Measurements from ENCODE around the gene TACR1.

TACR1 gene

GRCh38 chr2:75045526-75046050, 153.7 kb downstream of the TACR1 start:
- DNase-seq = no peak

DNA sequence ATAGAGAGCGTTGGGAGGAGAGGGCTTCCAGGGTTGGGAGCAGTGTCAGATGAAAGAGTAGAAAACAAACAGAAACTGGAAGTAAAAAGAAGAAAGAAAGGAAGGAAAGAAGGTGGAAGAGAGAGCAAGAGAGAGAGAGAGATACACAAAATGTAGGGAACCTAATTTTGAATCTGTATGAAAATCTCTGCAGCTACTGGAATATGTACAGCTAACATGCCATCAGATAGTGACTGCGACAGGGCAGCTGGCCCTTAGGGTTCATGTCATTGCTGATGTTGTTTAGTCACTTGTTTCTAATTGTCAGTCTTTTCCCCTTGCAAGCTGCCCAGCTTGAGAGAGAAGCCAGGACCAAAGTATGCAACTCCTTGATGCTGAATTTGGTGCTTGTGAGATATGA, 155.0 kb downstream of the TACR1 start:
- no peak for DNase-seq

- no peak for DNase-seq
Measured at GRCh38 chr2:75042823-75043222, 156.5 kb downstream of the TACR1 start.

DNA sequence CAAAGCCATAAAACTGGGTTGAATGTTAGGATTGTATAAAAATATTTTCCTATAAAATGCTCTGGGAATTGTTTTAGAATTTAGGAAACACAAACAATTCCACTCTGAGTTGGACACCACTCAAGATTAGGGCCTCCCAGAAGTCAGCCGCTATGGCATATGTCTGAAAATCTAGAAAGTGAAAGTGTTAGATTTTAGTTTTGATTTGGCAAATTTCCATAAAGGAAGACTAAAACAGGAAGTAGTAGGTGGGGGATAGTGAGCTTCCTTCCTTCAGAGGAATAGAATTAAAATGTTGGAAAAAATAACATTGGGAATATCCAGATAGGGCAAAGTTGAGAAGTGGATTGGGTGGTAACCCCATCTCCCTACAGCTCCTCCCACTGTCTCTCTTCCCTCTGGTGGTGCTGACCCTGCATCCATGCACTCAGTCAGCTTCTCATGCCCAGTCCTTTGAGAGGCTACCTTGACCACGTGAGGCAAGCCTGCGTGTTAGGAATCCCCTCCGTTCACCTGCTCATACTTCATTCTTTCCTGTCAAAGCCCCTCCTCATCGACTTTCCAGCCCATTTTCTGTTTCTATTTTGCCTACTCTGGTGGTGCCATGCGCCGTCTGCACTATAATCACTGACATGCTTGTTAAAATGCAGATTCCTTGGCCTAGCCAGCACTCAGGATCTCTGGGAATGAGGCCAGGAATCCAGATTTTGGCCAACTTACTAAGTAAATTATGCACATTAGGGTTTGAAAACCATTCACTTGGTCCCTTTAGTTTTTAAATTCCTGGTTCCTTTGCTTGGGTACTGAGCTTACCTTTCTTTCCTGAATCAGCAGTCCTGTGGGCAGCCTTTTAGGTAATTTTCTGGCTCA, 157.4 kb downstream of the TACR1 start:
- no peak for DNase-seq

DNA sequence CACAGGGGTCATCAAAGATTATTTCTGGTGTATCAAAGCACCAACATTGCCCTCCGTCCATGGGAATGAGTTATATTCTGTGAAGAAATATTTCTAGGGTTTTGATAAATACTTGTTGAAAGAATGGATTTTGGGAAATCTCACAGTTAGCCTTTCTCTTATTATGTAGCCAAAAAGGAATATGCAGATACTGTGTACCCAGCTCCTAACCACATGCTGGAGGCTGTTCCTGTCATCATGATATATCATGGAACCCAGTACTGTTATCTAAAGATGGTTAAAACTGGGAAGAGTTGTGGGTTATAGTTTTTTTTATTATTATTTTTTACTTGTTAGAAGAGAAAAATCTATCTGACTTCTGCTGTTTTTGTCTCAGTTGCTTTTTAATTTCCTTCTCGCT, 158.1 kb downstream of the TACR1 start:
- no peak for DNase-seq

DNA sequence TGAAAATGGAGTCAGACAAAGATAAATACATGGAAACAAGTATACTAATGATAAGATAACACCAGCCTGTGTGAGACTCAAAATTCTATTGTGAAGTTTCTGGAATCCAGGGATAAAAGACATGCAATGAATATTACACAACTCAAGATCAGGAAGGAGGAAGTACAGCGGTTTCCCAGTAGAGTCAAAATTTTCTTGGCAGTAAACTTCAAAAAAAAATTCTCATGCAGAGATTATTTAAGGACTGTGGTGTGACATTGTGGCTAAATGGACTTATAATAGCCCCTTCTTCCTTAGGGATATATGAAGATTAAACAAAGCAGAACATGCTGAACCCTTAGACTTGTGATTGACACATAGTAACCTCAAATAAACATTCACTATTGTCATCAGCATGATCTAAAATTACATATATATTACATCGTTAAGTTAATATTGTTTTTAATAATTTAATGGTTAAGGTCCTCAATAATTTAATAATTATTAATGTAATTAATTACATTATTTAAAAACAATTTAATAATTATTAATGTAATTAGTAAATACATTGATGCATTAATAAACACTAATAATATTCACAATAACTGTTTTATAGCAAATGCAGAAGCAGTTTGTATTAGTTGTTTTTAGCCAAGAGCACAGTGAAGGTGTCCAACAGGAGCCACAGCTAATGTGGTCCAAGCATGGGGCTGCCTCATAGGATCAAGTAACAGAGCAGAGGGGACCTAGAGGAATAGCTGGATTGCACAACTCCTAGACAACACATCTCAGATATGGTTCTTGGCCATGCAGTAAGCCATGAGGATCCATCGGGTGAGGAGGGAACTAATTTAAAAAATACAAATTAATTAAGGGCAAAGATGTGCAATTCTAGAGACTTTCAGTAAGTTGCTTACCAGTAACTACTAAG, 163.6 kb downstream of the TACR1 start:
- no peak for DNase-seq

DNA sequence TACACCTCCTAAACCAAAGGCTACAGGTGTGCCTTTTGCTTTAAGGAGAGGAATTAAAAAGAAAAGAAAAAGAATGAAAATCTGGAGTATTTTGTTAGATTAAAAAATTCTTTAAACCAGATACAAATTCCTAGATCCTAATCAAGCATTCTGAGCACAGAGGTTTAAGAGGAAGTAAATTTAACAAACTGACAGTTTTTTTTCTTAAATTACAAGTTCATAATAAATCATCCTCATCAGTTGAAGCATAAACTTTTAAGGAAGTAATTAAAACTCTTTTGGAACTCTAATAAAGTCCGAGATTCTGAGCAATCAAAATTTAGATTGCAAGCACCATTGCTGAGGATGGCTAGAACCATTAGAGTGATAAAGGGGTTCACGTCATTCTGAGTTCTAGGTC, 165.8 kb downstream of the TACR1 start:
- no peak for DNase-seq

DNA sequence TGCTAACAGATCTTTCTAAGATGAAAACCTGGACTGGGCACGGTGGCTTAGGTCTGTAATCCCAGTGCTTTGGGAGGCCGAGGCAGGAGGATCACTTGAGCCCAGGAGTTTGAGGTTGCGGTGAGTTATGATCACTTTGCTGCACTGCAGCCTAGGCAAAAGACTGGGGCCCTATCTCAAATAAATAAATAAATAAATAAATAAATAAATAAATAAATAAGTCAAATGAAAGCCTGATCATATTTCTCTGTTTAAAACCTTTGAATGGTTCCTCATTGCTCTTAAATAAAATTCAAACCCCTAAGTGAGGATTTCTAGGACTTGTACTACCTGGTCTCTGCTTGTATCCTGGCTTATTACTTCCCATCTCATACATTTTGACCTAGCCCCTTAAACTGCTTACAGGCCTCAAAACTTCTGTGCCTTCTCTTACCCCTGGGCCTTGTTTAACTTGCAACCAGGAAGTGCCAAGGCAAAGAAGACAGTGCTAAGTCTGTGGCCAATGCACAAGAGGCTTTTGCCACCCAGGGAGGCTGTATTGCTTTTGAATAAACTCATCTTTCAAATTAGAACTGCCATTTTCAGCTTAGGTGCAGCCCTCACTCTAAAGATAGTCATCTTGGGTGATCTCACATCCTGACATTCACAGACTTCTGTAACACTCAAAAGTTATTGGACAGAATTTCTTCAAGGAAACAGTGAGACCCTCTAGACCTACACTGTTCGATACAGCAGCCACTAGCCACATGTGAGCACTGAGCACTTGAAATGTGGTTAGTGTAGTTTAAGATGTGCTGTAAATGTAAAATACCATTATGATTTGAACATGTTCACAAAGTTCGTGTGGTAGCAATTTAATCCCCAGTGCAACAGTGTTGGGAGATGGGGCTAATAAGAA, 167.2 kb downstream of the TACR1 start:
- DNase-seq = no peak

- DNase-seq = no peak
Measured at GRCh38 chr2:75031171-75031570, 168.1 kb downstream of the TACR1 start.

DNA sequence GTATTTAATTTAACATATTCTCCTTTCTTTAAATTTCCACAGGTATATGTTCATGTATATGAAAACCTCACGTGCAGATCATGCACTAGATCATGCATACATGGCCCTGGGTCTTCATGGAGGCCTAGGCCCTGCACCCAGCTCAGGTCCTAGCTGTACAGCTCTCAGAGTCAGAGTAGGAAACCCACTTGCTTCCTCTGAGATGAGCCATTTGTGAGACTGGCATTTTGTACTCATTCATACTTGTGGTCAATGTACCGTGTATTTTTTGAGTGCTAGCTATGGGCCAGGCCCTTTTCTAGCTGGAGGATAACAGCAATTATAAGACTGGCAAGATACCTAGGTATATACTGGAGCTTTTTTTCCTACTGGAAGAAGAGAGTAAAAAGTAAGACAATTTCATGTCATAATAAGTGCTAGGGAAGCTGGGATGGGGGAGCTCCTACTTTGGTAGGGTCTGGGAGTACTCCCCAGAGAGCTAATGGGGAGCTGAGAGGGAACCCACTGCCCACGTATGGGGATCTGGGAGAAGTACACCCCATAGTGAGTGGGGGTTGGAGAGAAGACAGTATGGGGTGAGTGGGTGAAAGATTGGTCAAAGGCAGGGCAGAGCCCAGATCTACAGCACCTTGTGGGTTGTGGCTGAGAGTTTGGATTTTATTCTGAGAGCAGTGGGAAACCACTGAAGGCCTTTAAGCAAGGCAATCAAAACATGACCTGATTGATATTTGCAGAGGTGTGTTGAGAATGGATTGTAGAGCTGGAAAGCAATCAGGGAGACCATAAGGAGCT, 168.9 kb downstream of the TACR1 start:
- no peak for DNase-seq

- DNase-seq = no peak
Measured at GRCh38 chr2:75027886-75028285, 171.4 kb downstream of the TACR1 start.

GRCh38 chr2:75025633-75026380, 173.5 kb downstream of the TACR1 start:
- no peak for DNase-seq

DNA sequence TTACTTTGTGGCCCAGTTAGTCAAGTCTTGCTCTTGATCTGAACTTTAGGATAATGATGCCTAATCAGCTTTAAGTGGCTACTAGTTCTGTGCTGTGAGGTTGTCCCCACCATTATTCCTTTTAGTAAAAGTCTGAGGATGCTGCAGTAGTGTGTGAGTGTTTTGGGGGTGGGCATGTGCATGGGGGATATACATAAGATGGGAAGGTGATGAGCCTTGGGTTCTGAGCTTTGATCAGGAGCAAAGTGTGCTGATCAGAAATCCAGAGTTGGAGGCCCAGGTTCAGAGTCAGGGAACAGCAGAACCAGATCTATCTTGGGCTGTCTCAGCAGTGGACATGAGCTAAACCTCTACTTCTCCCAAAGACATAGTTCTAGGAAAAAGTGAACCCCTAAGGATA, 174.1 kb downstream of the TACR1 start:
- no peak for DNase-seq

DNA sequence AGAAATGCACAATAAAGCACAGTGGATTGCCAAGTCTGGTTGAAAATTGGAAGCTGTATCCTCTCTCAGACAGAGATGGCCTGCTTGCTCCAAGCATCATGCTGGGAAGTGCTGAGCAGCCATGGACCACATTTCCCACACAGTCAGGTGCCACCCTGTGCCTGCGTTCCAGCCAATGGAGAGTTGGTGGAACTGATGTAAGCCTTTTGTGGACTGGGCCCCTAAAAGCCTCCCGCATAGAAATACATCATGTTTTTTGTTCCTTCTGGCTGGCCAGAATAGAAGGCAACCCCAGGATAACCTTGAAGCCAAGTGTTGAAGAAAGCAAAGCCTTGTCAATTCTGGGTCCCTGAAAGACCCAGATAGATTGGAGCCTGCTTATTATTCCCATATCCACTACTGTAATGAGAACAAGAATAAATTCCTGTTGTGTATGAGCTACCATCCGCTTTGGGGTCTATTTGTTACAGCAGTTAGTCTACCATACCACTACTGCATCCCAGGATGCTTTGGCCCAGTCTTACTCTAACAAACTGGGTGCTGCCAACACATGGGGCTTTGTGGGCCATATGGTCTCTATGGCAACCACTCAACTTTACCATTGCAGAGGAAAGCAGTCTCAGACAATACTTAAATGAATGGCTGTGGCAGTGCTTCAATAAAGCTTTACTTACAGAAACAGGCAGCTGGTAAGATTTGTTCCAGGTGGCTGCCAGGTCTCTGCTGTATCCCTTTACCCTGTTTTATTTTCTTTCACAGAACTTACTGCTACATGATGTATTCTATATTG, 175.5 kb downstream of the TACR1 start:
- DNase-seq = no peak

GRCh38 chr2:75022516-75022915, 176.8 kb downstream of the TACR1 start:
- DNase-seq = no peak

DNA sequence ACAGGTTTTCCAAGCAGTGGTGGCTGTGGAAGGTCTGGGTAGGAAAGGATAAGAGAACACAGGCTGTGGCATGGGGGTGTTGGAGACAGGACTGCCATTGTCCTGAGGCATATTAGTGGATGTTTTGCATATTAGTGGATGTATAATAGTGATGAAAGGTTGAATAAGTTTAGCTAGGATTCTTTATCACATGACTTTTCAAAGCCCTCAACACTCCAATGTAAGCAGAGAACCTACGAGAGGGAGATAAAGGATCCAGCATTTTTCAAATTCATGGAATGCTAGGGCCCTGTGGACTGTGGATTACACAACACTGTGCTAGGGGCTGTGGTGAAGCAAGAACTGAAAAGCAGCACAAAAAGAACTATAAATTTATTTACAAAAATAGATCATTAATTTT, 177.6 kb downstream of the TACR1 start:
- no peak for DNase-seq

DNA sequence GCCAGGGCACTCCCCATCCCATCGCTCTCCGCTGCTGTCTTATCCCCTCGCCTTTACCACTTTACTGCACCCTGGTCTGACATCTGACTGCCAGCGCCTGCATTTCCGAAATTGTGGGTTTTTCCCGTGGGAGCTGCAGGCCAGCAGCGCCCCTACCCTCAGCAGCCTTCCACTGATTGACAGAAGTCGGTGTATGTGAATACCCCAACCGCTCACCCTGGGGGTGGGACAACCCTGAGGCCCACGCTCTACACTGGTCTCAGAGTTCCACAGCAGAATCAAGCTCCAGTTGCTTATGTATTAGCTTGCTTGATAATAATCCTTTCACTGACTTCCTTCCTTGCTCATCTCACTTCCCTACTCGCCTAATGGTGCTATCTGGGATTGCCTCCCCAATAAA, 178.8 kb downstream of the TACR1 start:
- DNase-seq = no peak

DNA sequence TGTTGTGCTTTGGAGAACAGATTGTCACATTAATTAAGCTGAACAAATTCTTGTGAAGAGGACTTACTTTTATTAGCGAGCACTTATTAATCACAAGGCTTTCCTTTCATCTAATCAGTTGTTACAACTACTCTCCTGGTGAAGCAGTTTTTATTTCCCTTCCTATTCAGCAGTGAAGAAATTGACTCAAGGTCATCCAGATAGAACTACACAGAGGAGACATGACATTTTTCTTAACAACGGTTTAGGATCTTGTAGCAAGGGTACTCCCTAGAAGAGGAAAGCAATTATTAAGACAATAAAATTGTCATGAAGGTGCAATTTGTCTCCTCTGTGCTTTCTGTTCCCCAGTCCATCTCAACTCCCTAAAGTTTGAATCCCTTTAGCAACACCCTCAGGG, 179.5 kb downstream of the TACR1 start:
- DNase-seq = no peak

DNA sequence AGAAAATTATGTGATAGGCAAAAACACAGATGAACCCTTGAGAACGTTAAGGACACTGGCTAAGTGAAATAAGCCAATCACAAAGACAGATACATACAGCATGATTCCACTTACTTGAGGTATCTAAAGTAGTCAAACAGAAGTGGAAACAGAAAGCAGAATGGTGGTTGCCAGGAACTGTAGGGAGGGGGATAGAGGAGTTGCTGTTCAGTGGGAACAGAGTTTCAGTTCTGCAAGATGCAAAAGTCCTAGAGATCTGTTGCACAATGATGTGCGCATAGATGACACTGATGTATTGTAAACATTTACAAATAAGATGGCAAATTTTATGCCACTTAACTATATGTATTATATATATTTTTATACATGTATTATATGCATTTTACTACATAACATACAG, 181.2 kb downstream of the TACR1 start:
- DNase-seq = no peak

DNA sequence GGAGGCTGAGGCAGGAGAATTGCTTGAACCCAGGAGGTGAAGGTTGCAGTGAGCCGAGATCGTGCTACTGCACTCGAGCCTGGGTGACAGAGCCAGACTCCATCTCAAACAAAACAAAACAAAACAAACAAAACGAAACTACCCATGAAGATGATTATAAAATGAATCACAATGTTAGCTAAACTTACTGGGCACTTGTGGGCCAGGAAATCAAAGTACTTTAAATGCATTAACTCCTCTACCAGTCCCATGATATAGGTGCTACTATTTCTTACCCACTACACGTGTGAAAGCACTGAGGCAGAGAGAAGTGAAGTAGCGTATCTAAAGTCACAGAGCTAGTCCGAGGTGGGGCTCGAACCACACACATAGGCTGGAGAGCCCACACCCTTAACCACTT, 187.2 kb downstream of the TACR1 start:
- no peak for DNase-seq
